Right renal pelvis (tissue), 4 donors: ENCODE data around the gene CRLF1. TPM values are rescaled to one million over a fixed set of nuclear protein-coding genes. Genes with fewer than 3 reads are reported as not detected.
"Not testable (repeated sequence)": the region's sequence is repeated elsewhere in the genome, so short reads cannot be mapped to it uniquely, and the experiment has no call there.

Experiments used
- DNase-seq, 4 donors: peaks; one replicate each; pipeline ENCODE4 v3.0.0-alpha.2; 2013; ENCODE audit warnings: low read depth in 4 of 4, low spot score in 3 of 4, missing footprints in 1 of 4
- polyA plus RNA-seq, 4 donors: library from polyadenylated mRNA; unstranded; fragments of 120-200 nt; gene quantifications; one replicate each; pipeline ENCODE4 v1.2.1, GENCODE V29; 2013; ENCODE audit not compliant: insufficient read length in 4 of 4

CRLF1 gene
- polyA plus RNA-seq, 4 donors = 3.5 to 5.3 (median 4.2) TPM

GRCh38 chr19:18594096-18594823 is 12.3 kb downstream of the CRLF1 start:
- peak in 3 of 4 donors; percentile 70 to 74 (median 73) for DNase-seq

- DNase-seq = no peak
Observed at GRCh38 chr19:18593367-18594095, 13.1 kb downstream of the CRLF1 start.

- DNase-seq = not testable (repeated sequence)
Observed at GRCh38 chr19:18592732-18593131, 13.9 kb downstream of the CRLF1 start.

- no peak for DNase-seq
Observed at GRCh38 chr19:18591735-18592385, 14.7 kb downstream of the CRLF1 start.

GRCh38 chr19:18590273-18591272 is 16.0 kb downstream of the CRLF1 start:
- peak in 2 of 4 donors; percentile 66 to 71 for DNase-seq

GRCh38 chr19:18589380-18590272 is 17.0 kb downstream of the CRLF1 start:
- DNase-seq = peak in 1 of 4 donors; percentile 54

GRCh38 chr19:18588611-18589379 is 17.8 kb downstream of the CRLF1 start, which contains the start of gene REX1BD:
Gene REX1BD (plus strand): TSS chr19:18588798. CDS start chr19:18588802, 4 bp downstream.
- peak in 3 of 4 donors; percentile 69 to 85 (median 77) for DNase-seq

- DNase-seq = no peak
Observed at GRCh38 chr19:18587962-18588610, 18.5 kb downstream of the CRLF1 start.

- DNase-seq = no peak
Observed at GRCh38 chr19:18587561-18587960, 19.0 kb downstream of the CRLF1 start.

GRCh38 chr19:18586306-18586705 is 20.3 kb downstream of the CRLF1 start:
- no peak for DNase-seq

- DNase-seq = no peak
Observed at GRCh38 chr19:18580311-18580710, 26.3 kb downstream of the CRLF1 start.

- DNase-seq = no peak
Observed at GRCh38 chr19:18577365-18577914, 29.2 kb downstream of the CRLF1 start.

GRCh38 chr19:18576383-18576782 is 30.2 kb downstream of the CRLF1 start:
- DNase-seq = no peak

- no peak for DNase-seq
Observed at GRCh38 chr19:18574691-18575291, 31.8 kb downstream of the CRLF1 start.

GRCh38 chr19:18571564-18572344 is 34.8 kb downstream of the CRLF1 start, which contains the start of gene UBA52:
Gene UBA52 (plus strand): TSS chr19:18571857. CDS start chr19:18573301, 1,444 bp downstream.
- DNase-seq = peak; percentile 90 to 97 (median 93)

- no peak for DNase-seq
Observed at GRCh38 chr19:18568367-18568766, 38.2 kb downstream of the CRLF1 start.
